Mesothelial cell of epicardium (in vitro differentiated cells): ENCODE measurements around the gene RAD17. TPM values are rescaled to one million over a fixed set of nuclear protein-coding genes. Genes with fewer than 3 reads are reported as not detected.

Source experiments
- DNase-seq, 2 experiments: peaks; one replicate each; pipeline ENCODE4 v3.0.0; 2021; ENCODE audit warnings: low spot score in 2 of 2; ENCODE audit not compliant: unreplicated experiment in 2 of 2
- H3K27ac Mint-ChIP-seq: 2 replicates; pipeline ENCODE4 v1.8.0; 2021; ENCODE audit warnings: mixed read lengths
- H3K27me3 Mint-ChIP-seq: 2 replicates; pipeline ENCODE4 v1.8.0; 2021; ENCODE audit warnings: low read depth, mixed read lengths
- H3K36me3 Mint-ChIP-seq: 2 replicates; pipeline ENCODE4 v1.8.0; 2021; ENCODE audit warnings: mixed read lengths
- H3K4me1 Mint-ChIP-seq: 2 replicates; pipeline ENCODE4 v1.8.0; 2021; ENCODE audit warnings: mixed read lengths
- H3K4me3 Mint-ChIP-seq: 2 replicates; pipeline ENCODE4 v1.8.0; 2021; ENCODE audit warnings: mild to moderate bottlenecking, moderate library complexity, mixed read lengths
- H3K9me3 Mint-ChIP-seq: 2 replicates; pipeline ENCODE4 v1.8.0; 2021; ENCODE audit warnings: mixed read lengths
- total RNA-seq: library from RNA; stranded (reverse); gene quantifications from 3 replicates; pipeline ENCODE4 v1.2.1, GENCODE V29; 2021
- TF ChIP-seq, protein P1 (sequence below): fragments of 200-600 bp; sonication (generic); IDR thresholded peaks from one replicate; pipeline ENCODE4 v1.5.0; 2021; ENCODE audit warnings: antibody characterized with exemption; ENCODE audit not compliant: unreplicated experiment

Gene RAD17
- total RNA-seq, 1 donor from 2014 or later, result 31.6 TPM

DNA sequence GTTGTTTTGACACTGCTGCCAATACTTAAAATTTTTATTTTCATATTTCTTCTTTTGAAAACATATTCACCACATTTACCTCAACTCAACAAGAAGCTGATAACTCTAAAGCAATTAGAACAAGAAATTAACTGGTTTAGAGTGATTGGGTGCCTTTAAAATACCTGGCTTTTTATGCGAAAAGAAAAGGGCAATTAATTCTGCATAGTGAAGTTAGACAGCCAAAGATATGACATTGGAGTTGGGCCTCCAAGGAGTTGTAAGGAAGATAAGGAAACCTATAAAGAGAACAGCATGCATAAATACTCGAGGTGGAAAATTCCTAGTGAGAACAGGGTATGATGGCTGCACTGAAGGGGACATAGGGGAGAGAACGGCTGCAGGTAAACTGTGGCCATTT lies 9.9 kb upstream of the RAD17 start:
- no peaks in the 10 kb centered on the region for H3K9me3 Mint-ChIP-seq
- H3K4me3 Mint-ChIP-seq, result no peak overlapping the region

DNA sequence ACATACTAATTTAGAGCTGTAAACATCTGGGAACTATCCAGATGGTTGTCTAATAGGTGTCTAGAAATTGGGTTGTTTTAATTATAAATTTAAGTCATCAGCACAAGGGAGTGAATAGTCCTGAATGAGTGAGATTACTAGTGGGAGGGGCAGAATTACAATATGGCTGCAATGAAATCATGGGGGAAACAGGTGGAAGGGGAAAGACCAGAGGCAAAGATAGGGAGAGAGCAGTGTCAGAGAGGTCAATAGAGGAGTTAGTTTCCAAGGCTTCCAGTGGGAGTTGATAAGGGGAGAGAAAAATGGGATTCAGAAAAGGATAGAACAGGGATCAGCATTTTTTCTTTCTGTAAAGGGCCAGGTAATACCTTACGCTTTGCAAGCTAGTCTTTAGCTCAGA lies 9.2 kb upstream of the RAD17 start:
- TF ChIP-seq, protein P1, sequence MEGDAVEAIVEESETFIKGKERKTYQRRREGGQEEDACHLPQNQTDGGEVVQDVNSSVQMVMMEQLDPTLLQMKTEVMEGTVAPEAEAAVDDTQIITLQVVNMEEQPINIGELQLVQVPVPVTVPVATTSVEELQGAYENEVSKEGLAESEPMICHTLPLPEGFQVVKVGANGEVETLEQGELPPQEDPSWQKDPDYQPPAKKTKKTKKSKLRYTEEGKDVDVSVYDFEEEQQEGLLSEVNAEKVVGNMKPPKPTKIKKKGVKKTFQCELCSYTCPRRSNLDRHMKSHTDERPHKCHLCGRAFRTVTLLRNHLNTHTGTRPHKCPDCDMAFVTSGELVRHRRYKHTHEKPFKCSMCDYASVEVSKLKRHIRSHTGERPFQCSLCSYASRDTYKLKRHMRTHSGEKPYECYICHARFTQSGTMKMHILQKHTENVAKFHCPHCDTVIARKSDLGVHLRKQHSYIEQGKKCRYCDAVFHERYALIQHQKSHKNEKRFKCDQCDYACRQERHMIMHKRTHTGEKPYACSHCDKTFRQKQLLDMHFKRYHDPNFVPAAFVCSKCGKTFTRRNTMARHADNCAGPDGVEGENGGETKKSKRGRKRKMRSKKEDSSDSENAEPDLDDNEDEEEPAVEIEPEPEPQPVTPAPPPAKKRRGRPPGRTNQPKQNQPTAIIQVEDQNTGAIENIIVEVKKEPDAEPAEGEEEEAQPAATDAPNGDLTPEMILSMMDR, result no peak
- H3K9me3 Mint-ChIP-seq, result no peaks in the 10 kb centered on the region
- H3K36me3 Mint-ChIP-seq, result peaks cover 14% of the 10 kb centered on the region
- DNase-seq, result no peak
- no peaks in the 10 kb centered on the region for H3K27me3 Mint-ChIP-seq
- no peak overlapping the region for H3K4me3 Mint-ChIP-seq
- H3K27ac Mint-ChIP-seq, result no peak overlapping the region
- no peaks in the 10 kb centered on the region for H3K4me1 Mint-ChIP-seq

More for the DNA sequence above, 9.9 kb upstream of the RAD17 start:
- Mint-ChIP-seq H3K27me3 (no peaks in the 10 kb centered on the region), H3K27ac (no peak overlapping the region), H3K36me3 (peaks cover 12% of the 10 kb centered on the region), H3K4me1 (no peaks in the 10 kb centered on the region)
- no peak for DNase-seq
- TF ChIP-seq, protein P1, result no peak

DNA sequence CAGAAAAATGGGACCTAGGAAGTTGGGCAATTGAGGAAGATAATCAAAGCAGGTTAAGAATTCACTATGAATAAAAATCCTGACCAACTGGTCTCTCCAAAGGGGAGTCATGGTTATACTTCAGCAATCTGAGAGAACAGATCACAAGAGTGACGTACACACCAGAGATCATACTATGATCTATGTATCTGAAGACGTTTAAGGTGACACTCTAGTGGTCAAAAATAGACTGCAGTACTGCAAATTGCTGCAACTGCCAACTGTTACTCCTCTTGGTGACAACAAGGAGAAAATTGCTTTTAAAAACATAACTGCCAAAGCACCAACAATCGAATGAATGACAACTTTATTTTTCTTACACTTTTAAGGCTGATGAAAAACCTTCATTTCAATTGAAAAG lies 5.2 kb upstream of the RAD17 start:
- H3K9me3 Mint-ChIP-seq, result no peaks in the 10 kb centered on the region
- no peak for DNase-seq
- H3K27ac Mint-ChIP-seq, result no peak overlapping the region
- peaks cover 16% of the 10 kb centered on the region for H3K4me1 Mint-ChIP-seq
- no peaks in the 10 kb centered on the region for H3K27me3 Mint-ChIP-seq
- H3K4me3 Mint-ChIP-seq, result no peak overlapping the region
- TF ChIP-seq, protein P1, result no peak
- H3K36me3 Mint-ChIP-seq, result peaks cover 13% of the 10 kb centered on the region

DNA sequence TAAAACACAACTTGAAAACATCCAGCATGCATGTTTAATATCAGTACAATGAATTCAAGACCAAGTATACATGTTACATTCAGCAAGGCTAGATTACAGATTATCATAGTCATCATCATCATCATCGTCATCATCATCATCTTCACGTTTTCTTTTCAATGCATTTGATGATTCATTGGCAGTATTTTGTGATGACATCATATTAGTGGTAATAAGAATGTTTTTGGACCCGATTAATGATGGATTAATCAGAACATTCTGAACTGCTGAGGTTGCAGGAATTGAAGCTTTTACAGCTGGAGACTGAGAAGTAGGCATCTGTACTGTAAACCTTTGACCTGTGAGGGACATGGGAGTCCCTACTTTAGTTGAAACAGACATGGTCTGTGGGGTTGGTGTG lies 4.8 kb upstream of the RAD17 start:
- Mint-ChIP-seq H3K4me3 (no peak overlapping the region), H3K4me1 (peaks cover 16% of the 10 kb centered on the region), H3K9me3 (no peaks in the 10 kb centered on the region), H3K27ac (no peak overlapping the region), H3K36me3 (peaks cover 13% of the 10 kb centered on the region), H3K27me3 (no peaks in the 10 kb centered on the region)
- TF ChIP-seq, protein P1, result no peak
- no peak for DNase-seq

DNA sequence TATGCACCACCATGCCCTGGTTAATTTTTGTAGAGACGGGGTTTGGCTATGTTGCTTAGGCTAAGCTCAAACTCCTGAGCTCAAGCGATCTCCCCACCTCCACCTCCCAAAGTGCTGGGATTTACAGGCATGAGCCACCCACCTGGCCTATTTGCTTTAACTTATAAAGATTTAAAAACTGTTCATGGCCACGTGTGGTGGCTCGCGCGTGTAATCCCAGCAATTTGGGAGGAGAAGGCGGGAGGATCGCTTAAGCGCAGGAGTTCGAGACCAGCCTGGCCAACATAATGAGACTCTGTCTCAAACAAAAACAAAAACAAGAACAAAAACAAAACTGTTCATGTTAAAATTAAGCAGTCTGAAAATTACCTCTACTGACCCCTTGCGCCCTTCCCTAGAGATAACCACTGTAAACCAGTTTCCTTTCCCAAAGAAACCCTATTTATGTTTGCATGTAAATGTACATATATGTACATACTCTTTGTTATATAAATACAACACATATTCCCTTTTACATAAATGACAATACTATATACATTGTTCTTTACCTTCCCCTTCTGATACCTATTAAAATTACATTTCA lies 1.8 kb upstream of the RAD17 start:
- peak overlapping the region; percentile 99 for H3K27ac Mint-ChIP-seq
- no peak for DNase-seq

More for the DNA sequence above, 1.8 kb upstream of the RAD17 start:
- peaks cover 24% of the 10 kb centered on the region for H3K4me1 Mint-ChIP-seq
- H3K4me3 Mint-ChIP-seq, result peak overlapping the region; percentile 97
- TF ChIP-seq, protein P1, result no peak
- no peaks in the 10 kb centered on the region for H3K27me3 Mint-ChIP-seq
- H3K36me3 Mint-ChIP-seq, result peaks cover 13% of the 10 kb centered on the region
- no peaks in the 10 kb centered on the region for H3K9me3 Mint-ChIP-seq
